GM21717 (cell line): ENCODE measurements around the gene MUC22.
"Not testable (repeated sequence)": the region's sequence is repeated elsewhere in the genome, so short reads cannot be mapped to it uniquely, and the experiment has no call there.

ENCODE experiments used
- ATAC-seq: cut with Tn5 transposase; IDR thresholded peaks from one replicate; pipeline ENCODE4 v1.9.1; 2021; ENCODE audit warnings: mild to moderate bottlenecking, moderate library complexity; ENCODE audit not compliant: unreplicated experiment

The MUC22 gene

DNA sequence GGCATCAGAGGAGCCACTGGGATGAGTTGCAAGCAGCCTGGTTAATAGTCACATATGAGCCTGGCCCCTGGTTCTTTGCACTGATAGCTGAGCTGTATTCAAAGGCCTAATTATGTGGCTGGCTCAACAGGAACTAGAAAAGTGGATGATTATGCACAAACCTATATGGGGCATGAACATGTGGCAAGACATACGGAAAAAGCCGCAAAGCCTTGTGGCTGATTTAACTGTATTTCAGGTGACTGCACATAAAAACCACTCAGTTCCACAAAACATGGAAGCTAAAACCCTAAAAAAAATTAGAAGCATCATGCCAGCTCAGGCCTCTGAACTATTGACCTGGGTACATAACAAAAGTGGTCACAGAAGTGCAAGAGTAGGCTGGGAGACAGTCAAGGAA, 13.0 kb upstream of the MUC22 start:
- ATAC-seq: no peak

DNA sequence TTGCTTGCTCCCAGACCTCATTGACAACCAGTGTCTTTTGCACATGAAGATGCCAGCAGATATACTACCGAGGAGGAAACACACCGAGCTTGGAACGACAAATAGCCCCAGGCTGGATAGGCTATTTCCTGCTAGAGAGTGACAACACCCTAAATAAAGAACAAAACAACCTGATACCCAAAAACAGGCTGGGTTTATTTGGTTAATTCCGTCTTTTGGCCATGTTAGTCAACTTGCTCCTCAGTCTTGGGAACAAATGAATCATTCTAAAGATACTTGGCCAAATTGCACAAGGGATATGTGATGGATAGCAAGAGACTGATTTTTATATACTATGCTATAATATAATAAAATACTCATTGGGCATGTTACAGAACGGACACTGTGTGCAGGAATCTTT, 11.5 kb upstream of the MUC22 start:
- ATAC-seq: no peak

DNA sequence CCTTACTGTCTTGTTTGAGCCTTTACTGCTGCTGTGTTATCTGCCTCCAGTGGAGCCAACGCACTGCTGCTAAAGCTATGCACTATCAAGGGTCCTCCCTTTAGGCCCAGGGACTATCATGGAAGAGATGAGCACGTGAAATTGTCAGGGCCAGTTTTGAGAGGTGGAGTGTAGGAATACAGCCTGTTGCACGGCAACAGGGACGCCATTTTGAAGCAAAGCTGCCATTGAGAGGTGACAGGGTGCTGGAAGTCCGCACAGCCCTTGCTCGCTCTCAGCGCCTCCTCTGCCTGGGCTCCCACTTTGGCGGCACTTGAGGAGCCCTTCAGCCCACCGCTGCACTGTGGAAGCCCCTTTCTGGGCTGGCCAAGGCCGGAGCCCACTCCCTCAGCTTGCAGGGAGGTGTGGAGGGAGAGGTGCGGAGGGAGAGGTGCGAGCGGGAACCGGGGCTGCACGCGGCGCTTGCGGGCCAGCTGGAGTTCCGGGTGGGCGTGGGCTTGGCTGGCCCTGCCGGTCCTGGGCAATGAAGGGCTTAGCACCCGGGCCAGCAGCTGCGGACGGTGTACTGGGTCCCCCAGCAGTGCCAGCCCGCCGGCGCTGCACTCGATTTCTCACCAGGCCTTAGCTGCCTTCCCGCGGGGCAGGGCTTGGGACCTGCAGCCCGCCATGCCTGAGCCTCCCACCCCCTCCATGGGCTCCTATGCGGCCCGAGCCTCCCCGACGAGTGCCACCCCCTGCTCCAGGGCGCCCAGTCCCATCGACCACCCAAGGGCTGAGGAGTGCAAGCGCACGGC, 10.0 kb upstream of the MUC22 start:
- ATAC-seq: not testable (repeated sequence)

DNA sequence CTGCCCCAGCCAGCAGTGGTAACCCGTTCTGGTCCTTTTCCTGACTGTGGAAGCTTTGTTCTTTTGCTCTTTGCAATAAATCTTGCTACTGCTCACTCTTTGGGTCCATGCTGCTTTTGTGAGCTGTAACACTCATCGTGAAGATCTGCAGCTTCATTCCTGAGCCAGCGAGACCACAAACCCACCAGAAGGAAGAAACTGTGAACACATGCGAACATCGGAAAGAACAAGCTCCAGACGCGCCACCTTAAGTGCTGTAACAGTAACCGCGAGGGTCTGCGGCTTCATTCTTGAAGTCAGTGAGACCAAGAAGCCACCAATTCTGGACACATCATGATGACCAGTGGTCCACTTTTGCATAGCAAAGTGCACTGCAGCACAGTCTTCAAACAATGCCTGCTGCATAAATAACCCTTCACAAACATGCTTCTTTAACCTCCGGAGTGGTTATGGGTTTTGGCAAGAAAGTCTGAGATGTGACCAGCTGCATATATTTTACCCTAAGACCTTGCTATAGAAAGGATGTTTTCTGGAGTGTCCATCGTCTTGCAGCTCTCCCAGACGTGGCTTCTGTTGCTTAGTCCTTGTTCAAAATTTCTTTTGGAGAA, 8.9 kb upstream of the MUC22 start:
- ATAC-seq: no peak

DNA sequence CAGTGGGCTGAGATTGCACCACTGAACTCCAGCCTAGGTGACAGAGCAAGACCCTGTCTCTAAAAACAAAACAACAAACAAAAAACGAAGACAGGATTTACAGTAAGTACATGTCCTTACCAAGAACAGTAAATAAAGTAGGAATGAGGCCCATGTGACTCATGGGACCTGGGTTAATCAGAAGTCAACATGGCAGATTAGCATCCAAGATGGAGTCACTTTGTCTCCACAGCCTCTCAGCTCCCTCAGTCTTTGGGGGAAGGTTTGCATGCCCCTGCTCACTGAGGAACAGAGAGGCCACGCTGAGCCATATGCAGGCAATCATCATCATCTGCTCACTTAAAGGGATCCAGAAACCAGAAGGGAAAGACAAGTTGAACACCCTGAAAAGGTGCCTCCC, 7.8 kb upstream of the MUC22 start:
- ATAC-seq: no peak

DNA sequence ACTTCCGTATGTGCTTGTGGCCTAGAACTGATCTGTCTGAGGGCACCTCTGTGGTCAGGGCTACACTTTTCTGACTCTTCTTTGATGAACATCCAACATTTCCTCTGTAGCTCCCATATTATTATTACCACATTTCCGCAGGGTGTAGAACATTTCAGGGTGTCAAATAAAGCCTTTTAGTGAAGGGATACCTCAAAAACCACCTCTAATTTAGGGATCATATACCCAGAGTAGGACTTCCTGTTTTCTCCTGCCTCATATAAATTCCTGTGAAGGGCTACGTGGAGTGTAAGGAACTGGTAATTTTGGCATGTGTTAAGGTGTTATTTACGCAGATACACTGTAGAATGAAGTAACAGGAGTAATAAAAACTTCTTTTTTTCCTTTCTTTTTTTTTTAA, 5.5 kb upstream of the MUC22 start:
- no peak for ATAC-seq

DNA sequence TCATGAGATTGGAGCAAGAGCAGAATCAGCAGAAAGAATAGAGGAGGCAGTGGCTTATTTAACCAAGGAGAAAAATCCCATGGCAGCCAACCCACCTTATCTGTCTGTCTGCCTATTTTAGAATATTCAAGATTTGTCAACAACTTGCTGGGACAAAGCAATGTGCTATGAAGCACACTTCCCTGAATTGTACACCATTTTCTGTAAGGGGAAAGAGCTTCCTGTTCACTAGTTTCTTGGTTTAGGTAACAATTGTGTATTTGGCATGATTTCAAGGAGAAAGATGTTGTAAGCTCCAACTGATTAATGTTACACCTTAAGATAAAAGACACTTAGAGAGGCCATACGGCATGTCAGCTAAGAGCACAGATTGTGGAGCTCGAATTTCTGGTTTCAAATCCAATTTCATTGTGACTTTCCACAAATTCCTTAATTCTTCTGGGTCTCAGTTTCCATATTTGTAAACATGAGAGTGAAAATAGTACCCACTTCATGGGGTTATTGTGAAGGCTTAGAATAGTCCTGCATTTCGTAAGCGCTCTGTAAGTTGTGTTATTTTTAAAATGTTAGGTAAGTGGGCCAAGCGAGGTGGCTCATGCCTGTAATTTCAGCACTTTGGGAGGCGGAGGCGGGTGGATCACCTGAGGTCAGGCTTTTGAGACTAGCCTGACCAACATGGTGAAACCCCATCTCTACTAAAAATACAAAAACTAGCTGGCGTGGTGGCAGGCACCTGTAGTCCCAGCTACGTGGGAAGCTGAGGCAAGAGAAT, 4.8 kb upstream of the MUC22 start:
- ATAC-seq: no peak

DNA sequence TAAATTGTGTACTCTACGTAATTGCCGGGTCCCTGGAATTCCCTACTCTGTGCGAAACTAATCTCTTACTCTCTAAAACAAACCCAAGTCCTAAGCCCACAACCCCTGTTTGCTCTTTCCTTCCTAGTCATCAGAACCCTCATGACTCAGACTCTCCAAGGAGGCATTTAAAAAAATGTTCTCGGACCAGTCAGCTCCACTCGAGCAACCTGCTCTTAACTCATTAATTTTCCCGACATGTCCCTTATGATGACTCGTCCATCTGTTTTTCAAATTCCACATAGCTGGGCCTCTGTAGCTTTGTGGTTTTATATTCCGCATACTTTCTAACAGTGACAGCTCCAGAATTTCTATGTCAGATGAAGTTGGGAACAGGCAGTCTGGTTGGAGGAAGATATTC, 2.6 kb upstream of the MUC22 start:
- ATAC-seq: no peak

DNA sequence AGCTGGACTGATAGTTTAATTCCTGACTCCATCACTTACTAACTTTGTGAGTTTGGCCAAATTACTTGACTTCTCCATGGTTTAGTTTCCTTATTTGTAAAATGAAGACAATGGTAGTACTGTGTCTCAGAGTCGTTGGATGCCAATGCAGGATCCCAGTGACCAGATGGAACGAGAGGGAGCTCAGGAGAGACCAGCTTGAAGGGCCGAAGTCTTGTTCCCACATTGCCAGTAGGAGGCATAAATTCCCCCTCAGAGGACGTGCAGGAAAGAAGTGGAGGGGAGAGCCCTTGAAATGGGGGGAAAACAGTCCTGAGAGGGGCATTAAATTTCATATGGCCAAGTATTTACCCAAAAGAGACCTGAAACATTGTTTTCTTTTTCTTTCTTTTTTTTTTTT, 2.1 kb upstream of the MUC22 start:
- ATAC-seq: no peak

DNA sequence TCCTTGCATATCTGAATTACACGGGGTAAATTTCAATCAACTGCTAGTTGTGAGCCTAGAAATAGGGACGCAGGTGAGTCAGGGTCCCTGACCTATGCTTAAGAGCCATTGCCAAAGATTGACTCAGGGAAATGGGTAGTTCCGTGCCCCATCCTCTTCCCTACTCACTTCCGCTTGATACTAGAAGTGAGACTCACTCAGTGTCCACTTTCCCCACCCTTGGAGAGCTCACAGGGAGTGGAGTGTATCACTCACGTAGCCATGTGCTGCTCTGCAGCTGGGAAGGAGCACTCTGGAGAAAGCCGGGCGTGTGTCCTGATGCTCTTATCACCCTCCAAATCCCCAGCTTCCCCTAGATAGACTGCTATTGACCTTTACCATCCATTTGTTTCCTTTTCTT, 543 bp upstream of the MUC22 start:
- ATAC-seq: no peak

DNA sequence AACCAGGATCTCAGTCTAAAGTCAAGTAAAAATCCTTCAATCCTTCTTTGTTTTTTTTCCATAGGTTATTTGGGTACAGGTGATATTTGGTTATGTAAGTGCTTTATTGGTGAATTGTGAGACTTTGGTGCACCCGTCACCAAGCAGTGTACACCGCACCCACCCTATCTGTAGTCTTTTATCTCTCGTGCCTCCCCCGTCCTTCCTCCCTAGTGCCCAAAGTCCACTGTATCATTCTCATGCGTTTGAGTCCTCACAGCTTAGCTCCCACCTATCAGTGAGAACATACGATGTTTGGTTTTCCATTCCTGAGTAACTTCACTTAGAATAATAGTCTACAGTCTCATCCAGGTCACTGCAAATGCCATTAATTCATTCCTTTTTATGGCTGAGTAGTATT, 879 bp downstream of the MUC22 start:
- no peak for ATAC-seq

DNA sequence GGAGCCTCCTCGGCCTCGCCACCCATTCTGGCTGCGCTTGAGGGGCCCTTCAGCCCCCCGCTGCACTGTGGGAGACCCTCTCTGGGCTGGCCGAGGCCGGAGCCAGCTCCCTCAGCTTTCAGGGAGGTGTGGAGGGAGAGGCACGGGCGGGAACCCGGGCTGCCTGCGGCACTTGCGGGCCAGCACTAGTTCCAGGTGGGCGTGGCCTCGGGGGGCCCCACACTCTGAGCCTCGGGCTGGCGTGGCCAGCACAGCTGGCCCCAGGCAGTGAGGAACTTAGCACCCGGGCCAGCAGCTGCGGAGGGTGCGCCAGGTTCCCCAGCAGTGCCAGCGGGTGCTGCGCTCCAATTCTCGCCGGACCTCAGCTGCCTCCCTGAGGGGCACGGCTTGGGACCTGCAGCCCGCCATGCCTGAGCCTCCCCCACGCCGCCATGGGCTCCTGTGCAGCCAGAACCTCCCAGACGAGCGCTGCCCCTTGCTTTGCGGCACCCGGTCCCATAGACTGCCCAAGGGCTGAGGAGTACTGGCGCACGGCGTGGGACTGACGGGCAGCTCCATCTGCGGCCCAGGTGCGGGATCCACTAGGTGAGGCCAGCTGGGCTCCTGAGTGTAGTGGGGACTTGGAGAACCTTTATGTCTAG, 6.5 kb downstream of the MUC22 start:
- no peak for ATAC-seq

DNA sequence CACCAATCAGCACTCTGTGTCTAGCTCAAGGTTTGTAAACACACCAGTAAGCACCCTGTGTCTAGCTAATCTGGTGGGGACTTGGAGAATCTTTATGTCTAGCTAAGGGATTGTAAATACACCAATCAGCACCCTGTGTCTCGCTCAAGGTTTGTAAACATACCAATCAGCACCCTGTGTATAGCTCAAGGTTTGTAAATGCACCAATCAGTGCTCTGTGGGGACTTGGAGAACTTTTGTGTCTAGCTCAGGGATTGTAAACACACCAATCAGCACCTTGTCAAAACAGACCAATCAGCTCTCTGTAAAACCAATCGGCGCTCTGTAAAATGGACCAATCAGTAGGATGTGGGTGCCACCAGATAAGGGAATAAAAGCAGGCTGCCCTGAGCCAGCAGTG, 7.2 kb downstream of the MUC22 start:
- not testable (repeated sequence) for ATAC-seq

DNA sequence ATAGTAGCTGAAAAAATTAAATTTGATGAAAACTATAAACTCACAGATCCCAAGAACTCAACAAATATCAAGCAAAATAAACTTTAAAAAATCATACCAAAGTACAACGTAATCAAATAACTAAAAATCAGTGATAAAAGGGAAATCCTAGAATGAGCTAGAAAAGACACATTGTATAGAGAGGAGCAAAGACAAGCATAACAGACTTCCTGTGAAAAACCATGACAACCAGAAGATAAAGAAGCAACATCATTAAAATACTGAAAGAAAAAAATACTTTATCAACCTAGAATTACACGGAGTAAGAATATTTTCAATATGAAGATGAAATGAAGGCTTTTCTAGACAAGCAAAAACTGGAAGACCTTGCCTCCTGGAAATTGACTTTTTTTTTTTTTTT, 9.8 kb downstream of the MUC22 start:
- no peak for ATAC-seq

DNA sequence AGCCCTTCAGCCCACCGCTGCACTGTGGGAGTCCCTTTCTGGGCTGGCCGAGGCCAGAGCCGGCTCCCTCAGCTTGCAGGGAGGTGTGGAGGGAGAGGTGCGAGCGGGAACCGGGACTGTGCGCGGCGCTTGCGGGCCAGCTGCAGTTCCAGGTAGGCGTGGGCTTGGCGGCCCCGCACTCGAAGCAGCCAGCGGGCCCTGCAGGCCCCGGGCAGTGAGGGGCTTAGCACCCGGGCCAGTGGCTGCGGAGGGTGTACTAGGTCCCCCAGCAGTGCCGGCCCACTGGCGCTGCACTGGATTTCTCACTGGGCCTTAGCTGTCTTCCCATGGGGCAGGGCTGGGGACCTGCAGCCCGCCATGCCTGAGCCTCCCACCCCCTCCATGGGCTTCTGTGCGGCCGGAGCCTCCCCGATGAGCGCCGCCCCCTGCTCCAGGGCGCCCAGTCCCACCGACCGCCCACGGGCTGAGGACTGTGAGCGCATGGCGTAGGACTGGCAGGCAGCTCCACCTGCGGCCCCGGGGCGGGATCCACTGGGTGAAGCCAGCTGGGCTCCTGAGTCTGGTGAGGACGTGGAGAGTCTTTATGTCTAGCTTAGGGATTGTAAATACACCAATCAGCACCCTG, 10.5 kb downstream of the MUC22 start:
- not testable (repeated sequence) for ATAC-seq

DNA sequence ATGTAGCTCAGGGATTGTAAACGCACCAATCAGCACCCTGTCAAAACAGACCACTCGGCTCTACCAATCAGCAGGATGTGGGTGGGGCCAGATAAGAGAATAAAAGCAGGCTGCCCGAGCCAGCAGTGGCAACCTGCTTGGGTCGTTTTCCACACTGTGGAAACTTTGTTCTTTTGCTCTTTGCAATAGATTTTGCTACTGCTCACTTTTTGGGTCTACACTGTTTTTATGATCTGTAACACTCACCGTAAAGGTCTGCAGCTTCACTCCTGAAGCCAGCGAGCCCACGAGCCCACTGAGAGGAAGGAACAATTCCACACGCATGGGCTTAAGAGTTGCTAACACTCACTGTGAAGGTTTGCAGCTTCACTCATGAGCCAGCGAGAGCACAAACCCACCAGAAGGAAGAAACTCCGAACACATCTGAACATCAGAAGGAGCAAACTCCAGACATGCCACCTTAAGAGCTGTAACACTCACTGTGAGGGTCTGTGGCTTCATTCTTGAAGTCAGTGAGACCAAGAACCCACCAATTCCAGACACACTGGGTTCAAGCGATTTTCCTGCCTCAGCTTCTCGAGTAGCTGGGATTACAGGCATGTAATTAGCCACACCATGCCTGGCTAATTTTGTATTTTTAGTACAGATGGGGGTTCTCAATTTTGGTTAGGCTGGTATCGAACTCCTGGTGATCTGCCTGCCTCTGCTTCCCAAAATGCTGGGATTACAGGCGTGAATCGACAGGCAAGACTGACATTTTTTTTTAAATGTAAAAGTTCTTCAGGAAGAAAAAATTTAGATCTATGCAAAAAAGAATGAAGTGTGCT, 11.6 kb downstream of the MUC22 start:
- not testable (repeated sequence) for ATAC-seq

DNA sequence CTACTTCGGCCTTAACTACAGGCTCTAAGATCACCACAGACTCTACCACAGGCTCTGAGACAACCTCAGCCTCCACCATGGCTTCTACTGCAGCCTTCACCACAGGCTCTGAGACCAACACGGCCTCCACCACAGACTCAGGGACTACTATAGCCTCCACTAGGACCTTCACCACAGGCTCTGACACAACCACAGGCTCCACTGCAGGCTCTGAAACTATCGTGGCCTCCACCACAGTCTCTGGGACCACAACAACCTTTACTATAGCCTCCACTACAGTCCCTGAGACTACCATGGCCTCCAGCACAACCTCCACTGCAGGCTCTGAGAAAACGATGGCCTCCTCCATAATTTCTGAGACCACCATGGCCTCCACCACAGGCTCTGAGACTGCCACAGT, 15.3 kb downstream of the MUC22 start:
- ATAC-seq: no peak

DNA sequence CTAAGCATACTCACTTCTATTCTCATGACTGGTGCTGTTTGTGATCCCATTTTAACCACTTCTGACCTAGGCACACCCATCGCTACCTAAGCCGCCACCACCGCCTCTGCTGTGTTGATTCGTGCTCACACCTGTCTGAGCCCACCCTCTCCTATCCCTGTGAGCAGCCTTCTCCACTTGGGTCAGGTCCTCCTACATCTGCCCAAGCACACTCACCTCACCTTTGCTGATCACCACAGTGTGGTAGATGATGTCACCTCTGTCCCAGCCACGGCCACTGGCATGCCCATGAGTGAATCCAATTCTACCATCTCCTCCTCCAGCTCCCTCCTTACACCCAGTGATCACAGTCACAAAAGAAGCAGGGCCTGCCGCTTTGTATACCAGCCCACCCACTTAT, 20.8 kb downstream of the MUC22 start:
- no peak for ATAC-seq

DNA sequence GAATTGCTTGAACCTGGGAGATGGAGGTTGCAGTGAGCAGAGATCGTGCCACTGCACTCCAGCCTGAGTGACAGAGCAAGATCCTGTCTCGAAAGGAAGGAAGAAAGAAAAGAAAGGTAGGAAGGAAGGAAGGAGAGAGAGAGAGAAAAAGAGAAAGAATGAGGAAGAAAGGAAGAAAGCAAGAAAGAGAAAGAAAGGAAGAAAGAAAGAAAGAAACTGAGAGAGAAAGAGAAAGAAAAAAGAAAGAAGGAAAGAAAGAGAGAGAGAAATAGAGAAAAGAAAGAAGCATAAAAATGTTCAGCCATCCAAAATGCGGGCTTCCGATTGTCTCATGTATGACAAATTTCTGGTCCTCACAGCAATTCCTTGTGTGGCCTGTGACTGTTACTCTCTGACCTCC, 22.8 kb downstream of the MUC22 start:
- ATAC-seq: no peak

DNA sequence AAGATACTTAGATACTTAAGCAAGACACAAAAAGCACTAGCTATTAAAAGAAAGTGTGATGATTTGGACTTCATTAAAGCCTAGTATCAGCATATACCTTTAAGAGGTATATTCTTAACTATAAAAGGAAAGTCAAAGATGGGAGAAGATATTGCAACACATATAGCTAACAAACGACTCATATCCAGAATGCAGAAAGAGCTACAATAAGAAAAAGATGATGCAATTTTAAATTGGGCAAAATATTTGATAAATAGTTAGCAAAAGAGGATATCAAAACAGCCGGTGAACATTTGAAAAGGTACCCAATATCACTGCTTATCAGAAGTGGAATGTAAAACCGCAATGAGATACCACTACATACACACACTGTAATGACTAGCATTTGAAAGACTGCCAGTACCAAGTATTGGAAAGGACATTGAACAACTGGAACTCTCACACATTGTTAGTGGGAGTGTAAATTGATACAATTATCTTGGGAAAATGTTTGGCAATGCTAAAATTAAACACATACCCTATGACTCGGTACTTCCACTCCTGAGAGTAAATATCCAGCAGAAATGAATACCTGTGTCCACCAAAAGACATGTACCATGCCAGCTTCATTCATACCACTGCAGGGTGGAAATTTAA, 25.7 kb downstream of the MUC22 start:
- ATAC-seq: no peak
